ENCODE data around the gene MEIS3. TPM values are rescaled to one million over a fixed set of nuclear protein-coding genes. Genes with fewer than 3 reads are reported as not detected.

MEIS3 gene
- total RNA-seq, 5 donors from 2014 or later (not counting 1 experiment from before 2014, with no cell fraction given), result 0.32 to 0.69 (median 0.54) TPM; not detected in 2

GRCh38 chr19:47432499-47432898, 13.2 kb upstream of the MEIS3 start:
- CTCF ChIA-PET, result interaction anchor here in 1 of 2 donors (0.6 to 1.5 kb wide), 5 partner anchors 51 to 360 kb away, joined by 3 to 5 read pairs (median 4); partner anchors contain the start of genes KPTN and NAPA
- Mint-ChIP-seq H3K27me3 (peaks cover 22 to 40% of the 10 kb centered on the region in 2 donors), H3K4me3 (no peak overlapping the region), H3K36me3 (no peaks in the 10 kb centered on the region), H3K4me1 (peaks cover 18 to 36% (median 24%) of the 10 kb centered on the region in 3 donors), H3K9me3 (no peaks in the 10 kb centered on the region), H3K27ac (no peak overlapping the region)
- Histone ChIP-seq H3K27me3 (replicated peaks in 1 of 2; ENCODE audit: control insufficient read depth in 2 of 2, extremely low read depth in 1 of 2, insufficient read depth in 2 of 2, low read length in 1 of 2) (peaks cover 4 to 82% of the 10 kb centered on the region in 2 experiments), H3K4me1 (ENCODE audit: control insufficient read depth in 1 of 2, extremely low read depth in 1 of 2, insufficient read depth in 2 of 2, low read length in 2 of 2) (peaks cover 21 to 55% of the 10 kb centered on the region in 2 experiments), H3K36me3 (ENCODE audit: control insufficient read depth in 2 of 2, extremely low read depth in 1 of 2, insufficient read depth in 1 of 2, low read length in 1 of 2) (no peaks in the 10 kb centered on the region), H3K4me3 (ENCODE audit: control insufficient read depth in 1 of 2, extremely low read depth in 1 of 2, low read length in 1 of 2) (no peak overlapping the region), H3K9me3 (no peaks in the 10 kb centered on the region), H3K27ac (ENCODE audit: low read length) (no peak overlapping the region)
- ATAC-seq (replicated peaks in 1 of 4), result no peak
- no peak for DNase-seq
- POLR2A ChIA-PET, result no interaction called here

DNA sequence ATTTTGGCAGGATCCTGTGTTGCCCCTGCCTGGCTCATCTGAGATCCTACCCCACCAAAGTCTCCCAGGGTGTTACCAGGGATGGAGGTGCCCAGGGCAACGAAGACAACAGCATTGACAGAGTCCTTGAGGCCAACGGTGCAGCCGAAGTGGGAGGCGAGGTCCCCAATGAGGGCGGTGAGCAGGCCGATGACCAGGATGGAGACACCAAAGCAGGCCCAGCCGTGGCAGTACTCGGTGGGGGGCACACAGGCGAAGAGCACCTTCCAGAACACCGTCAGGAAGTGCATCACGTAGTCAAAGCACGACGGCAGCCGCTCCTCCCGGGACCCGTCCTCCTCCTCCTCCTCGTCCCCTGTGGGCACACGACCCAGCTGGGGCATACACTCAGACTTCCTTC, 12.8 kb upstream of the MEIS3 start:
- ChIA-PET POLR2A (interaction anchor here in 1 of 2 donors (0.7 kb wide), 1 partner anchor 1715 kb away, joined by 4 read pairs; no protein-coding TSS in a partner anchor), CTCF (interaction anchor here in 1 of 2 donors (0.6 to 1.0 kb wide), 4 partner anchors 52 to 361 kb away, joined by 3 to 4 read pairs (median 4); partner anchors contain the start of gene KPTN)
- Mint-ChIP-seq H3K4me1 (peaks cover 18 to 33% (median 22%) of the 10 kb centered on the region in 3 donors), H3K9me3 (no peaks in the 10 kb centered on the region), H3K4me3 (no peak overlapping the region), H3K27me3 (peaks cover 18 to 40% of the 10 kb centered on the region in 2 donors), H3K36me3 (no peaks in the 10 kb centered on the region), H3K27ac (peak overlapping the region in 1 of 2 donors; percentile 36)
- H3K27me3 ChIP-seq (replicated peaks in 1 of 2; ENCODE audit: control insufficient read depth in 2 of 2, extremely low read depth in 1 of 2, insufficient read depth in 2 of 2, low read length in 1 of 2), result peaks cover 4 to 80% of the 10 kb centered on the region in 2 experiments
- H3K36me3 ChIP-seq (ENCODE audit: control insufficient read depth in 2 of 2, extremely low read depth in 1 of 2, insufficient read depth in 1 of 2, low read length in 1 of 2), result no peaks in the 10 kb centered on the region
- H3K4me3 ChIP-seq (ENCODE audit: control insufficient read depth in 1 of 2, extremely low read depth in 1 of 2, low read length in 1 of 2), result no peak overlapping the region
- H3K4me1 ChIP-seq (ENCODE audit: control insufficient read depth in 1 of 2, extremely low read depth in 1 of 2, insufficient read depth in 2 of 2, low read length in 2 of 2), result peaks cover 23 to 60% of the 10 kb centered on the region in 2 experiments
- ATAC-seq (replicated peaks in 1 of 4), result no peak
- DNase-seq, result no peak
- H3K9me3 ChIP-seq, result no peaks in the 10 kb centered on the region
- H3K27ac ChIP-seq (ENCODE audit: low read length), result no peak overlapping the region
- 66% methylated on average over 18 of the region's 18 CpGs for WGBS (ENCODE audit: insufficient coverage)

DNA sequence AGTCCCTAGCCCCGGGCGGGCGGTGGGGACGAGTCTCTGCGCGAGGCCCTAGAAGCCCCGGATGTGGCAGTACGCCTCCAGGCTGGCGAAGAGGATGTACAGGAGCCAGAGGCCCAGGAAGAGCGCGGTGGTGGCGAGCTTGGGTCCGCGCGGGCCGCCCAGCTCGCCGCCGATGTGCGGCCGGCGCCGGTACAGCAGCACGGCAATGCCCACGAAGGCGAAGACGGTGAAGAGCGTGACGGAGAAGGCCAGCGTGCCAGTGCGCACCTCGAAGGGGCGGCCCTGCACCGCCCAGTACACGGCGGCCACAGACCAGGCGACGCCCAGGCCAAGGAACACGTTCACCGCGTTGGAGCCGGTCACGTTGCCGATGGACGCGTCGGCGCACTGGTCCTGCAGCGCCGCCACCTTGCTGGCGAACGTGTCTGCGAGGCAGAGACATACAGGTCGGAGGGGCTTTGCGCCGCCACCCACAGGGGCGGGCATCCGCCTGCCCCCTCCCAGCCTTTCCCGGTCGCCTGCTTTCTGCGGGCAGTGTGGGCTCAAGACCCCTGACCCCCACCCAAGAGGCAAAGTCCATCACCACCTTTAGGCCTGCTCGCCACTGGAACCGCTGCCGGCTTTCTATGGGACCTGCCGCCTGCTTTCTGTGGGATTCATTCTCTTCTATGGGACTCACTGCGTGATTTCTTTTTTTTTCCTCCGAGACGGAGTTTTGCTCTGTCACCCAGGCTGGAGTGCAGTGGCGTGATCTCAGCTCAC, 10.9 kb upstream of the MEIS3 start:
- WGBS (ENCODE audit: insufficient coverage), result 10% methylated on average over 69 of the region's 69 CpGs
- H3K27ac Mint-ChIP-seq, result no peak overlapping the region
- no peaks in the 10 kb centered on the region for H3K9me3 Mint-ChIP-seq
- Histone ChIP-seq H3K27ac (ENCODE audit: low read length) (no peak overlapping the region), H3K9me3 (no peaks in the 10 kb centered on the region), H3K4me3 (ENCODE audit: control insufficient read depth in 1 of 2, extremely low read depth in 1 of 2, low read length in 1 of 2) (peak overlapping the region in 1 of 2 donors; percentile 47), H3K4me1 (ENCODE audit: control insufficient read depth in 1 of 2, extremely low read depth in 1 of 2, insufficient read depth in 2 of 2, low read length in 2 of 2) (peaks cover 23 to 44% of the 10 kb centered on the region in 2 experiments), H3K36me3 (ENCODE audit: control insufficient read depth in 2 of 2, extremely low read depth in 1 of 2, insufficient read depth in 1 of 2, low read length in 1 of 2) (no peaks in the 10 kb centered on the region), H3K27me3 (replicated peaks in 1 of 2; ENCODE audit: control insufficient read depth in 2 of 2, extremely low read depth in 1 of 2, insufficient read depth in 2 of 2, low read length in 1 of 2) (peaks cover 4 to 79% of the 10 kb centered on the region in 2 experiments)
- H3K4me3 Mint-ChIP-seq, result peak overlapping the region; percentile 45 to 71 (median 60)
- ChIA-PET CTCF (no interaction called here), POLR2A (no interaction called here)
- no peaks in the 10 kb centered on the region for H3K36me3 Mint-ChIP-seq
- ATAC-seq (replicated peaks in 1 of 4), result peak; percentile 4 to 49 (median 33)
- peak in 4 of 35 experiments; percentile 18 to 48 (median 26) for DNase-seq
- peaks cover 24 to 45% of the 10 kb centered on the region in 2 donors for H3K27me3 Mint-ChIP-seq
- H3K4me1 Mint-ChIP-seq, result peaks cover 8 to 18% (median 11%) of the 10 kb centered on the region in 3 donors

DNA sequence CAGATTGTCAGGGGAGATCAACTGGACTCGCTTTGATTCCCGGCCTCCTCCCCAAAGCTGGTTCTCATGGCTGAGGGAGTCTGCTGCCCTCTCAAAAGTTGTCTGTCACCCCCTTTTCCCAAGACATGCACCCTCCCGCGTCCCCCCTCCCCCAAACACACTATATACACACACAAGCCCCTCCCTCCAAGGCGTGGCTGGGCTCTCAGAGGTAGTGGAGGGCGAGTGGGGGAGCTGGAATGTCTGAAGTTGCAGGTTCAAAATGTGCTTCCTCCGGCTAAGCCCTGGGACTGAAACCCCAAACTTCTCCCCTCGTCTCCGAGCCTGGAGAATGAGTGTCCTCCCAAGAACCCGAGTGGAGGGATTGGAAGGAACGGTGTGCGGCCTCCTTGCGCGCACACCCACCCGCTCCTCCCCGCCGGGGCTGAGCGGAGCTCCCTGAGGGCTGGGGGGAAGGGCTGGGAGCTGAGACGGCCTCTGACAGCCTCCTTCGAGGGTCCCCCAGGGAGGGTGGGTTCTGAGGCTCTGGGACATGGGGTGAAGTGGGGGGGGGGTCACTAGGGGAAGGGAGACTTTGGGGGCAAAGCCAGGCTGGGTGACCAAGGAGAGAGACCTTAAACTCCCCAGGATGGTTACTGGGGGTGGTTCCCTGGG, 9.9 kb upstream of the MEIS3 start:
- no peak for ATAC-seq (replicated peaks in 1 of 4)
- CTCF ChIA-PET, result interaction anchor here in 1 of 2 donors (0.9 to 1.7 kb wide), 2 partner anchors 8 to 226 kb away, joined by 3 to 23 read pairs; no protein-coding TSS in a partner anchor
- H3K27me3 ChIP-seq (replicated peaks in 1 of 2; ENCODE audit: control insufficient read depth in 2 of 2, extremely low read depth in 1 of 2, insufficient read depth in 2 of 2, low read length in 1 of 2), result peaks cover 4 to 82% of the 10 kb centered on the region in 2 experiments

DNA sequence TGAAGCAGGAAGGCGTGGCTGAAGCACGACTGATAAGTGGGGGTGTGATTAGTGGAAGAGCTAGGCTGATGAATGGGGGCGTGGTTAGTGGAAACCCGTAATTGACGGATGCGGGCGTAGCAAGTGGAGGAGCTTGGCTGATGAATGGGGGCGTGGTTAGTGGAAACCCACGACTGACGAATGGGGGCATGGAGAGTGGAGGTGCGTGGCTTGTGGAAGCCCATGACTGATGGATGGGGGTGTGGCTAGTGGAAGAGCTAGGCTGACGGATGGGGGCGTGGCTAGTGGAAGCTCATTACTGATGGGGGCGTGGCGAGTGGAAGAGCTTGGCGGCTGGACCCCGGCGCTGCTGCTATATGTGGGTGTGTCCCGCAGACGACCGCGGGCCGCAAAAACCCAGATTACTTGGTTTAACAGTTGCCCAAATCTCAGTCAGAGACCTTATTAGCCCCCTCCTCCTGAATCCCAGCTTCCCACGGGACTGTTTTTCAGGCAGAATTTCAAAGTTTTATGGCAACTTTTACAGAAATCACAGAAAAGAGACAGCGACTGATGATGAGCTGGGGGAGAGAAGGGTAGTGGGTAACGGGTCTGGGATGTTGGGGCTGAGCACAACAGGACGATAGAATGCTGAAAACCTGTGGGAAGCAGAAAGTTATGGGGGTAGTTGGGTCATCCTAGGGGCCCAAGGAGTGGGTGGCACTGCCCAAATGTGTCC, 9.0 kb upstream of the MEIS3 start:
- DNase-seq (peak; percentile 20 to 91 (median 76)), ATAC-seq (replicated peaks in 1 of 4) (peak; percentile 59 to 86 (median 68))
- no peak overlapping the region for H3K27ac ChIP-seq (ENCODE audit: low read length)
- H3K27me3 ChIP-seq (replicated peaks in 1 of 2; ENCODE audit: control insufficient read depth in 2 of 2, extremely low read depth in 1 of 2, insufficient read depth in 2 of 2, low read length in 1 of 2), result peaks cover 11 to 83% of the 10 kb centered on the region in 2 experiments
- no peaks in the 10 kb centered on the region for H3K9me3 Mint-ChIP-seq
- peaks cover 37 to 60% of the 10 kb centered on the region in 2 donors for H3K27me3 Mint-ChIP-seq
- 3% methylated on average over 23 of the region's 27 CpGs for WGBS (ENCODE audit: insufficient coverage)
- H3K4me3 ChIP-seq (ENCODE audit: control insufficient read depth in 1 of 2, extremely low read depth in 1 of 2, low read length in 1 of 2), result peak overlapping the region; percentile 11 to 32
- CTCF ChIA-PET, result interaction anchor here (0.5 to 1.7 kb wide), 21 partner anchors 8 to 715 kb away, joined by 3 to 23 read pairs (median 4); partner anchors contain the start of genes DHX34 (in 1 of the 2) and KPTN (in 1 of the 2)
- peaks cover 10 to 18% (median 11%) of the 10 kb centered on the region in 3 donors for H3K4me1 Mint-ChIP-seq
- H3K4me3 Mint-ChIP-seq, result no peak overlapping the region
- no peaks in the 10 kb centered on the region for H3K9me3 ChIP-seq
- no peaks in the 10 kb centered on the region for H3K36me3 Mint-ChIP-seq
- POLR2A ChIA-PET, result interaction anchor here in 1 of 2 donors (0.6 to 0.8 kb wide), 2 partner anchors 80 to 318 kb away, joined by 3 to 7 read pairs; partner anchors contain the start of gene DHX34
- no peak overlapping the region for H3K27ac Mint-ChIP-seq
- no peaks in the 10 kb centered on the region for H3K36me3 ChIP-seq (ENCODE audit: control insufficient read depth in 2 of 2, extremely low read depth in 1 of 2, insufficient read depth in 1 of 2, low read length in 1 of 2)
- peaks cover 23 to 38% of the 10 kb centered on the region in 2 experiments for H3K4me1 ChIP-seq (ENCODE audit: control insufficient read depth in 1 of 2, extremely low read depth in 1 of 2, insufficient read depth in 2 of 2, low read length in 2 of 2)

More for the DNA sequence above, 9.9 kb upstream of the MEIS3 start:
- no peak overlapping the region for H3K27ac Mint-ChIP-seq
- Histone ChIP-seq H3K36me3 (ENCODE audit: control insufficient read depth in 2 of 2, extremely low read depth in 1 of 2, insufficient read depth in 1 of 2, low read length in 1 of 2) (no peaks in the 10 kb centered on the region), H3K27ac (ENCODE audit: low read length) (no peak overlapping the region), H3K4me1 (ENCODE audit: control insufficient read depth in 1 of 2, extremely low read depth in 1 of 2, insufficient read depth in 2 of 2, low read length in 2 of 2) (peaks cover 23 to 38% of the 10 kb centered on the region in 2 experiments), H3K9me3 (no peaks in the 10 kb centered on the region), H3K4me3 (ENCODE audit: control insufficient read depth in 1 of 2, extremely low read depth in 1 of 2, low read length in 1 of 2) (no peak overlapping the region)
- peaks cover 30 to 52% of the 10 kb centered on the region in 2 donors for H3K27me3 Mint-ChIP-seq
- 50% methylated on average over 10 of the region's 20 CpGs for WGBS (ENCODE audit: insufficient coverage)
- H3K9me3 Mint-ChIP-seq, result no peaks in the 10 kb centered on the region
- H3K4me1 Mint-ChIP-seq, result peaks cover 8 to 17% (median 10%) of the 10 kb centered on the region in 3 donors
- H3K36me3 Mint-ChIP-seq, result no peaks in the 10 kb centered on the region
- no peak for DNase-seq
- peak overlapping the region in 1 of 3 donors; percentile 71 for H3K4me3 Mint-ChIP-seq
- POLR2A ChIA-PET, result no interaction called here

Data from T-cell (primary cell).